Skeletal muscle cell (primary cell): ENCODE data around the gene ADSL.

Experiments used
- DNase-seq: peaks from one replicate; pipeline ENCODE4 v3.0.0-alpha.2; 2010; ENCODE audit warnings: low read depth
- H3K4me3 ChIP-seq: 2 replicates; pipeline ENCODE4 v1.5.1; 2011; ENCODE audit warnings: low read depth, mild to moderate bottlenecking, control low read depth, low read length, moderate library complexity

The ADSL gene

GRCh38 chr22:40400159-40400558 lies 53.9 kb downstream of the ADSL start:
- no peak overlapping the region for H3K4me3 ChIP-seq
- no peak for DNase-seq

GRCh38 chr22:40401532-40401931 lies 55.2 kb downstream of the ADSL start:
- no peak overlapping the region for H3K4me3 ChIP-seq
- DNase-seq, result no peak

- H3K4me3 ChIP-seq, result no peak overlapping the region
- DNase-seq, result no peak
Observed at GRCh38 chr22:40401981-40402406, 55.7 kb downstream of the ADSL start.

GRCh38 chr22:40403141-40403540 lies 56.8 kb downstream of the ADSL start:
- no peak overlapping the region for H3K4me3 ChIP-seq
- no peak for DNase-seq

- H3K4me3 ChIP-seq, result no peak overlapping the region
- DNase-seq, result no peak
Observed at GRCh38 chr22:40403651-40404050, 57.4 kb downstream of the ADSL start.

GRCh38 chr22:40404251-40405177 lies 58.2 kb downstream of the ADSL start:
- no peak overlapping the region for H3K4me3 ChIP-seq
- DNase-seq, result no peak

- DNase-seq, result no peak
- no peak overlapping the region for H3K4me3 ChIP-seq
Observed at GRCh38 chr22:40405178-40406062, 59.1 kb downstream of the ADSL start.

GRCh38 chr22:40406063-40406890 lies 60.0 kb downstream of the ADSL start:
- H3K4me3 ChIP-seq, result no peak overlapping the region
- no peak for DNase-seq

GRCh38 chr22:40407021-40407761 lies 60.9 kb downstream of the ADSL start:
- DNase-seq, result no peak

GRCh38 chr22:40407831-40408717 lies 61.8 kb downstream of the ADSL start:
- DNase-seq, result no peak

More at GRCh38 chr22:40407021-40407761, 60.9 kb downstream of the ADSL start:
- H3K4me3 ChIP-seq, result no peak overlapping the region

GRCh38 chr22:40408718-40409612 lies 62.7 kb downstream of the ADSL start:
- DNase-seq, result no peak
- H3K4me3 ChIP-seq, result no peak overlapping the region

More at GRCh38 chr22:40407831-40408717, 61.8 kb downstream of the ADSL start:
- no peak overlapping the region for H3K4me3 ChIP-seq

- no peak for DNase-seq
- H3K4me3 ChIP-seq, result no peak overlapping the region
Observed at GRCh38 chr22:40409613-40410113, 63.4 kb downstream of the ADSL start.

- no peak overlapping the region for H3K4me3 ChIP-seq
- DNase-seq, result no peak
Observed at GRCh38 chr22:40410272-40410671, 64.0 kb downstream of the ADSL start.

- no peak for DNase-seq
- H3K4me3 ChIP-seq, result no peak overlapping the region
Observed at GRCh38 chr22:40410731-40411505, 64.6 kb downstream of the ADSL start.

- DNase-seq, result no peak
- H3K4me3 ChIP-seq, result no peak overlapping the region
Observed at GRCh38 chr22:40411506-40411861, 65.2 kb downstream of the ADSL start.

- no peak overlapping the region for H3K4me3 ChIP-seq
- no peak for DNase-seq
Observed at GRCh38 chr22:40412441-40412840, 66.1 kb downstream of the ADSL start.
